ENCODE results near the gene ACSL6. TPM values are rescaled to one million over a fixed set of nuclear protein-coding genes. Genes with fewer than 3 reads are reported as not detected.

Gene ACSL6
- total and polyA plus RNA-seq, 2 donors (not counting 1 experiment from before 2014, with no cell fraction given) = 0.02 to 0.33 TPM

DNA sequence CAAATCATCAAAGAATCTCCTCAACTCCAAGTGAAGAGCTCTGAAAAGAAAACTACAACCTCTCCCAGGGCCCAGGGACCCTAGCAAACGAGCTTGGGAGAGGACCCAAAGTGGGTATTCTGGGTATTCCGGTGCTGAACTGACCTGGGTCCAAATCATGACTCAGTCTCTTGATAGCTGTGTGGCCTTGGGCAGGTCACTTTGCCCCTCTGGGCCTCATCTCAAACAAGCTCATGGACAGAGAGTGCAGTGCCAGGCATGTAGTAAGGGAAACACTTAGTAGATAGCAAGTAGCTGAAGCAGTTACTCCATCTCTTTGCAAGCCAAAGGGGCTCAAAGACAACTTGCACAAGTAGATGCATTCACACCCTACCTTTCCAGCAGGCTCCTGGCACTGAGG is 12.4 kb downstream of the ACSL6 start:
- Histone ChIP-seq H3K4me1 (ENCODE audit: control insufficient read depth, extremely low read depth, insufficient read depth, low read length) (no peaks in the 10 kb centered on the region), H3K9me3 (ENCODE audit: control insufficient read depth, insufficient read depth, low read depth, low read length) (no peaks in the 10 kb centered on the region), H2AFZ (ENCODE audit: low read length) (no peak overlapping the region), H3K9ac (ENCODE audit: insufficient read depth, low read length) (no peak overlapping the region), H4K20me1 (ENCODE audit: control insufficient read depth, extremely low read depth, insufficient read depth, low read length) (no peaks in the 10 kb centered on the region), H3K4me2 (ENCODE audit: extremely low read depth, insufficient read depth, low read length) (no peak overlapping the region), H3K27ac (ENCODE audit: insufficient read depth, low read length) (no peak overlapping the region), H3K27me3 (ENCODE audit: control insufficient read depth, insufficient read depth, low read length) (peaks cover 11% of the 10 kb centered on the region), H3K4me3 (replicated peaks in 1 of 4; ENCODE audit: control extremely low read depth in 1 of 4, insufficient read depth in 1 of 4, low read depth in 3 of 4, low read length in 4 of 4) (no peak overlapping the region), H3K36me3 (ENCODE audit: control insufficient read depth, insufficient read depth, low read length) (no peaks in the 10 kb centered on the region), H3K79me2 (ENCODE audit: control insufficient read depth, insufficient read depth, low read length) (no peaks in the 10 kb centered on the region)
- TF ChIP-seq EZH2 (IDR thresholded peaks at IDR 0.05; ENCODE audit: low read length, missing control alignments) = no peak
- TF ChIP-seq, protein P1, sequence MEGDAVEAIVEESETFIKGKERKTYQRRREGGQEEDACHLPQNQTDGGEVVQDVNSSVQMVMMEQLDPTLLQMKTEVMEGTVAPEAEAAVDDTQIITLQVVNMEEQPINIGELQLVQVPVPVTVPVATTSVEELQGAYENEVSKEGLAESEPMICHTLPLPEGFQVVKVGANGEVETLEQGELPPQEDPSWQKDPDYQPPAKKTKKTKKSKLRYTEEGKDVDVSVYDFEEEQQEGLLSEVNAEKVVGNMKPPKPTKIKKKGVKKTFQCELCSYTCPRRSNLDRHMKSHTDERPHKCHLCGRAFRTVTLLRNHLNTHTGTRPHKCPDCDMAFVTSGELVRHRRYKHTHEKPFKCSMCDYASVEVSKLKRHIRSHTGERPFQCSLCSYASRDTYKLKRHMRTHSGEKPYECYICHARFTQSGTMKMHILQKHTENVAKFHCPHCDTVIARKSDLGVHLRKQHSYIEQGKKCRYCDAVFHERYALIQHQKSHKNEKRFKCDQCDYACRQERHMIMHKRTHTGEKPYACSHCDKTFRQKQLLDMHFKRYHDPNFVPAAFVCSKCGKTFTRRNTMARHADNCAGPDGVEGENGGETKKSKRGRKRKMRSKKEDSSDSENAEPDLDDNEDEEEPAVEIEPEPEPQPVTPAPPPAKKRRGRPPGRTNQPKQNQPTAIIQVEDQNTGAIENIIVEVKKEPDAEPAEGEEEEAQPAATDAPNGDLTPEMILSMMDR (conservative IDR thresholded peaks at IDR 0.05 in 1 of 2, IDR thresholded peaks at IDR 0.05 in 1 of 2; ENCODE audit: low read depth in 1 of 2, low read length in 2 of 2) = no peak
- no peak for DNase-seq (ENCODE audit: low read depth in 2 of 2)

DNA sequence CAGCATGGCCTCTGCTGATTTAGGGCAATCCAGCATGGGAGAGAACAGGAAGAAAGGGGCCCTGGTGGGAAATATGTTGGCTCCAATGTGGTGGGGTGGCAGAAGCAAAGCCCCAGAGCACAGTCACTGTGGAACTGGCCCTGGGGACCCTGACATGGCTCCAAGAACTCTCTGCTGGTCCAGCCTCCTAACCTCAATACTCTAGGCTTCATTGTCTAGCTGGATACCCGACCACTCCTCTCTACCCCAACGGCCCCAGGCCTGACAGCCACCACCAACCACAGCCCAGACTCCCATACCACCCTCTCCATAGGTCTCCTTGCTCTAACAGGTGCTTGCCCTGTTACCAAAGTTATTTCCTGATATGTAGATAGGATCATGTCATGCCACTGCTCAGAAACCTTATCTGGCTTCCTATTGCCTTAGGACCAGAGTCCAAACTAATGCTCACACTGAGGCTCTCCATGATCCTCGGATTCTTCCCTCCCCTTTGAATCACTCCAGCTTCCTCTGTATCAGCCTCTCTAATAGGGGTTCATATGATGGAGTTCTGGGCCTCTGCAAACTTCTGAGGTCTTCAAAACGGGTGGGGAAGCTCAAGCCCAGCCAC is 12.9 kb downstream of the ACSL6 start:
- Histone ChIP-seq H4K20me1 (ENCODE audit: control insufficient read depth, extremely low read depth, insufficient read depth, low read length) (no peaks in the 10 kb centered on the region), H3K79me2 (ENCODE audit: control insufficient read depth, insufficient read depth, low read length) (no peaks in the 10 kb centered on the region), H3K27me3 (ENCODE audit: control insufficient read depth, insufficient read depth, low read length) (peaks cover 11% of the 10 kb centered on the region), H3K4me2 (ENCODE audit: extremely low read depth, insufficient read depth, low read length) (no peak overlapping the region), H3K9ac (ENCODE audit: insufficient read depth, low read length) (no peak overlapping the region), H3K27ac (ENCODE audit: insufficient read depth, low read length) (no peak overlapping the region), H2AFZ (ENCODE audit: low read length) (no peak overlapping the region), H3K9me3 (ENCODE audit: control insufficient read depth, insufficient read depth, low read depth, low read length) (no peaks in the 10 kb centered on the region), H3K4me1 (ENCODE audit: control insufficient read depth, extremely low read depth, insufficient read depth, low read length) (no peaks in the 10 kb centered on the region), H3K4me3 (replicated peaks in 1 of 4; ENCODE audit: control extremely low read depth in 1 of 4, insufficient read depth in 1 of 4, low read depth in 3 of 4, low read length in 4 of 4) (no peak overlapping the region), H3K36me3 (ENCODE audit: control insufficient read depth, insufficient read depth, low read length) (no peaks in the 10 kb centered on the region)
- no peak for DNase-seq (ENCODE audit: low read depth in 2 of 2)
- TF ChIP-seq, protein P1 (conservative IDR thresholded peaks at IDR 0.05 in 1 of 2, IDR thresholded peaks at IDR 0.05 in 1 of 2; ENCODE audit: low read depth in 1 of 2, low read length in 2 of 2) = no peak
- TF ChIP-seq EZH2 (IDR thresholded peaks at IDR 0.05; ENCODE audit: low read length, missing control alignments) = no peak

DNA sequence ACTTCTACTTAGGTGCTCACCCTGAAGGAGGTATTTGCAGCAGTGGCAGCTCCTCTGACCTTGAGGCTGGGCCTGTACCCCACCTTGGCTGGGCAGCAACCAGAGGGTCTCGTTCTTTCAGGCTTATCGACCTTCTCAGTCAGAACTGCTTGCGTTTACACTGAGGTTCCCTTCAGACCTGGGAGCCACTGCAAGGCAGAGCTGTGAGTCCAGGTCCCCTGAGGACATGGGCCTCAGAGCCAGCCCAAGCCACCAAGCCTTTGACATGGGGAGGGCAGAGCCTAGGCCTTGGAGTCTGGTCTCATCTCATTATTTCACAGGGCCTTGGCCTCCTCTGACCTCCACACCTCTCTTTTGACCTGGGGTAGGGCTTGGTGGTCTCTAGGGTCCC is 13.7 kb downstream of the ACSL6 start:
- Histone ChIP-seq H3K4me3 (replicated peaks in 1 of 4; ENCODE audit: control extremely low read depth in 1 of 4, insufficient read depth in 1 of 4, low read depth in 3 of 4, low read length in 4 of 4) (no peak overlapping the region), H3K27ac (ENCODE audit: insufficient read depth, low read length) (no peak overlapping the region), H2AFZ (ENCODE audit: low read length) (no peak overlapping the region), H3K27me3 (ENCODE audit: control insufficient read depth, insufficient read depth, low read length) (peaks cover 18% of the 10 kb centered on the region), H4K20me1 (ENCODE audit: control insufficient read depth, extremely low read depth, insufficient read depth, low read length) (no peaks in the 10 kb centered on the region), H3K79me2 (ENCODE audit: control insufficient read depth, insufficient read depth, low read length) (no peaks in the 10 kb centered on the region), H3K4me1 (ENCODE audit: control insufficient read depth, extremely low read depth, insufficient read depth, low read length) (no peaks in the 10 kb centered on the region), H3K4me2 (ENCODE audit: extremely low read depth, insufficient read depth, low read length) (no peak overlapping the region), H3K9ac (ENCODE audit: insufficient read depth, low read length) (no peak overlapping the region), H3K9me3 (ENCODE audit: control insufficient read depth, insufficient read depth, low read depth, low read length) (no peaks in the 10 kb centered on the region), H3K36me3 (ENCODE audit: control insufficient read depth, insufficient read depth, low read length) (no peaks in the 10 kb centered on the region)
- no peak for DNase-seq (ENCODE audit: low read depth in 2 of 2)
- TF ChIP-seq, protein P1 (conservative IDR thresholded peaks at IDR 0.05 in 1 of 2, IDR thresholded peaks at IDR 0.05 in 1 of 2; ENCODE audit: low read depth in 1 of 2, low read length in 2 of 2) = no peak
- TF ChIP-seq EZH2 (IDR thresholded peaks at IDR 0.05; ENCODE audit: low read length, missing control alignments) = no peak
